GM12878 (cell line): ENCODE data around the gene NLN. TPM values are rescaled to one million over a fixed set of nuclear protein-coding genes. Genes with fewer than 3 reads are reported as not detected.

Source experiments
- ATAC-seq: fragments of 200-7000 bp; cut with Tn5 transposase; 3 replicates; pipeline ENCODE4 v1.9.1; 2020; ENCODE audit warnings: mild to moderate bottlenecking, moderate library complexity
- BruUV-seq: library from RNA; stranded (reverse); fragments of 400-500 nt; replicated peaks from 2 replicates; lab custom pipeline; 2021; lab: Mats Ljungman, UMichigan
- CTCF ChIA-PET: fragments of 300-600 bp; sonication (Branson Sonifier 250); formaldehyde crosslinking; extraction: SDS; loops from one replicate; lab custom pipeline; 2021; ENCODE audit warnings: inconsistent platforms; lab: Yijun Ruan, JAX
- POLR2A ChIA-PET: fragments of 350-600 bp; formaldehyde crosslinking; extraction: SDS; loops from one replicate; lab custom pipeline; 2021; ENCODE audit warnings: inconsistent platforms; lab: Charles Lee
- RAD21 ChIA-PET: fragments of 300-600 bp; sonication (Branson Sonifier 250); formaldehyde crosslinking; loops from one replicate; lab custom pipeline; 2023; ENCODE audit warnings: antibody characterized with exemption; ENCODE audit not compliant: unreplicated experiment; lab: Charles Lee
- SMC1A ChIA-PET: fragments of 300-600 bp; sonication (Branson Sonifier 250); formaldehyde crosslinking; loops from one replicate; lab custom pipeline; 2023; ENCODE audit not compliant: unreplicated experiment, uncharacterized antibody; lab: Charles Lee
- DNase-seq: peaks from one replicate; pipeline ENCODE4 v3.0.0-alpha.2; 2011; ENCODE audit warnings: low read depth, low spot score
- FAIRE-seq: peaks from 3 replicates; lab custom pipeline; 2011; peaks lifted over from hg19 to GRCh38; lab: Jason Lieb, UNC
- H2AFZ ChIP-seq: 2 replicates; pipeline ENCODE4 v1.6.0; 2011; ENCODE audit warnings: low read depth, low read length, control low read depth; ENCODE audit not compliant: control insufficient read depth
- H3K27ac ChIP-seq: 2 replicates; pipeline ENCODE4 v1.5.1; 2011; ENCODE audit warnings: control low read depth; ENCODE audit not compliant: control insufficient read depth, insufficient read depth
- H3K27me3 ChIP-seq, 2 experiments: replicated peaks in 1 of 2; 2 replicates each; pipeline versions ENCODE4 v1.6.0 to v1.6.1; 2011; ENCODE audit warnings: low read length in 1 of 2; ENCODE audit not compliant: control insufficient read depth in 2 of 2, insufficient read depth in 2 of 2
- H3K36me3 ChIP-seq, 2 experiments: 2 replicates each; pipeline ENCODE4 v1.5.1; 2011; ENCODE audit warnings: low read length in 1 of 2; ENCODE audit not compliant: control insufficient read depth in 2 of 2, insufficient read depth in 2 of 2
- H3K4me1 ChIP-seq: 2 replicates; pipeline ENCODE4 v1.6.1; 2011; ENCODE audit warnings: mild to moderate bottlenecking, low read length, moderate library complexity, mixed read lengths; ENCODE audit not compliant: control insufficient read depth, insufficient read depth
- H3K4me2 ChIP-seq: 2 replicates; pipeline ENCODE4 v1.6.0; 2011; ENCODE audit warnings: control low read depth; ENCODE audit not compliant: control insufficient read depth, insufficient read depth
- H3K4me3 ChIP-seq: fragments of 200-600 bp; sonication (generic); 2 replicates; pipeline ENCODE4 v1.5.1; 2016
- H3K79me2 ChIP-seq: 2 replicates; pipeline ENCODE4 v1.6.0; 2011; ENCODE audit warnings: low read length; ENCODE audit not compliant: control insufficient read depth, insufficient read depth
- H3K9ac ChIP-seq: 2 replicates; pipeline ENCODE4 v1.8.0; 2011; ENCODE audit warnings: low read length, control low read depth, mixed read lengths; ENCODE audit not compliant: control insufficient read depth, insufficient read depth
- H3K9me3 ChIP-seq: replicated peaks from 3 replicates; pipeline ENCODE4 v1.5.1; 2011; ENCODE audit warnings: mild to moderate bottlenecking, low read length; ENCODE audit not compliant: control insufficient read depth, insufficient read depth
- H4K20me1 ChIP-seq: 2 replicates; pipeline ENCODE4 v1.6.0; 2011; ENCODE audit not compliant: control insufficient read depth, insufficient read depth
- BHLHE40 ChIP-seq, 2 experiments: fragments of 450-650 bp in 1 of 2; IDR thresholded peaks; 2 replicates each; pipeline ENCODE4 v1.6.1; 2011 to 2017; ENCODE audit warnings: low read depth in 2 of 2, borderline replicate concordance in 1 of 2, improper control_type of control experiment in 1 of 2, low read length in 1 of 2, mild to moderate bottlenecking in 1 of 2
- MEF2A ChIP-seq: IDR thresholded peaks from 2 replicates; pipeline ENCODE4 v1.6.1; 2011; ENCODE audit warnings: low read depth, mild to moderate bottlenecking, low read length, moderate library complexity; ENCODE audit not compliant: insufficient read depth
- NR2C1 ChIP-seq: fragments of 450-650 bp; IDR thresholded peaks from 2 replicates; pipeline ENCODE4 v1.6.1; 2017; ENCODE audit warnings: antibody characterized with exemption, mild to moderate bottlenecking, moderate library complexity
- POU2F2 ChIP-seq: IDR thresholded peaks from 3 replicates; pipeline ENCODE4 v1.6.1; 2011; ENCODE audit warnings: low read depth, mild to moderate bottlenecking, low read length, borderline replicate concordance
- SMAD1 ChIP-seq: fragments of 450-650 bp; IDR thresholded peaks from 2 replicates; pipeline ENCODE4 v1.6.1; 2018; ENCODE audit warnings: mild to moderate bottlenecking, low read depth; ENCODE audit not compliant: partially characterized antibody
- SREBF1 ChIP-seq: IDR thresholded peaks from 2 replicates; pipeline ENCODE4 v1.6.1; 2012; ENCODE audit warnings: mild to moderate bottlenecking, low read length
- ZNF207 ChIP-seq: fragments of 450-650 bp; IDR thresholded peaks from 2 replicates; pipeline ENCODE4 v1.6.1; 2014; ENCODE audit warnings: antibody characterized with exemption, mild to moderate bottlenecking, borderline replicate concordance
- whole genome bisulfite sequencing: methylation state at CpG from one replicate; pipeline ENCODE4 v1.1.6; 2016; ENCODE audit warnings: low lambda C conversion rate; ENCODE audit not compliant: insufficient replicate concordance, insufficient coverage; ENCODE audit errors: missing lambda C conversion rate; 5-methylcytosine and 5-hydroxymethylcytosine counted together
- in situ Hi-C: fragments of 300-500 bp; cut with MboI; formaldehyde crosslinking; loops from 9 replicates; pipeline ENCODE4 v1.14.3; 2018; ENCODE audit warnings: mixed read lengths
- intact Hi-C: fragments of 100-400 bp; cut with micrococcal nuclease; formaldehyde crosslinking; loops from one replicate; pipeline ENCODE4 v1.14.2; 2022; ENCODE audit not compliant: unreplicated experiment
- polyA plus RNA-seq, 11 experiments: library from polyadenylated mRNA; depleted of rRNA in 4 of 11; unstranded in 6 of 11; stranded (reverse) in 5 of 11; fragments of >200 nt; fragmentation: Nextera tagmentation in 4 of 11; fragmentation: Illumina TruSeq in 1 of 11; extraction: Ambion mirVana in 4 of 11; extraction: Trizol in 1 of 11; gene quantifications; 1 replicate in 1 of 11; 2 replicates in 10 of 11; pipeline versions ENCODE4 v1.2.1 to v1.2.3, GENCODE V29; 2011 to 2016; ENCODE audit warnings: inconsistent platforms in 2 of 11, missing spikeins in 2 of 11, low read depth in 1 of 11
- total RNA-seq, 4 experiments: library from RNA; depleted of rRNA in 3 of 4; stranded (reverse); fragments of >200 nt in 3 of 4; fragmentation: Illumina TruSeq in 1 of 4; extraction: Trizol in 1 of 4; gene quantifications; 2 replicates each; pipeline versions ENCODE4 v1.2.1 to v1.2.3, GENCODE V29; 2013 to 2021
- TF ChIP-seq, protein P1 (sequence below): IDR thresholded peaks from 2 replicates; pipeline ENCODE4 v1.6.1; 2012; ENCODE audit warnings: mild to moderate bottlenecking, low read depth, low read length

NLN gene
- total and polyA plus RNA-seq, 10 of the 15 experiments (the other 5 are each of a cell fraction or from before 2014, with no cell fraction given): 6.8 to 56.9 (median 33.3) TPM

- TF ChIP-seq, protein P1, sequence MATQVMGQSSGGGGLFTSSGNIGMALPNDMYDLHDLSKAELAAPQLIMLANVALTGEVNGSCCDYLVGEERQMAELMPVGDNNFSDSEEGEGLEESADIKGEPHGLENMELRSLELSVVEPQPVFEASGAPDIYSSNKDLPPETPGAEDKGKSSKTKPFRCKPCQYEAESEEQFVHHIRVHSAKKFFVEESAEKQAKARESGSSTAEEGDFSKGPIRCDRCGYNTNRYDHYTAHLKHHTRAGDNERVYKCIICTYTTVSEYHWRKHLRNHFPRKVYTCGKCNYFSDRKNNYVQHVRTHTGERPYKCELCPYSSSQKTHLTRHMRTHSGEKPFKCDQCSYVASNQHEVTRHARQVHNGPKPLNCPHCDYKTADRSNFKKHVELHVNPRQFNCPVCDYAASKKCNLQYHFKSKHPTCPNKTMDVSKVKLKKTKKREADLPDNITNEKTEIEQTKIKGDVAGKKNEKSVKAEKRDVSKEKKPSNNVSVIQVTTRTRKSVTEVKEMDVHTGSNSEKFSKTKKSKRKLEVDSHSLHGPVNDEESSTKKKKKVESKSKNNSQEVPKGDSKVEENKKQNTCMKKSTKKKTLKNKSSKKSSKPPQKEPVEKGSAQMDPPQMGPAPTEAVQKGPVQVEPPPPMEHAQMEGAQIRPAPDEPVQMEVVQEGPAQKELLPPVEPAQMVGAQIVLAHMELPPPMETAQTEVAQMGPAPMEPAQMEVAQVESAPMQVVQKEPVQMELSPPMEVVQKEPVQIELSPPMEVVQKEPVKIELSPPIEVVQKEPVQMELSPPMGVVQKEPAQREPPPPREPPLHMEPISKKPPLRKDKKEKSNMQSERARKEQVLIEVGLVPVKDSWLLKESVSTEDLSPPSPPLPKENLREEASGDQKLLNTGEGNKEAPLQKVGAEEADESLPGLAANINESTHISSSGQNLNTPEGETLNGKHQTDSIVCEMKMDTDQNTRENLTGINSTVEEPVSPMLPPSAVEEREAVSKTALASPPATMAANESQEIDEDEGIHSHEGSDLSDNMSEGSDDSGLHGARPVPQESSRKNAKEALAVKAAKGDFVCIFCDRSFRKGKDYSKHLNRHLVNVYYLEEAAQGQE: no peak
- TF ChIP-seq BHLHE40 (IDR thresholded peaks at IDR 0.05; ENCODE audit: borderline replicate concordance in 1 of 2, low read depth in 2 of 2, low read length in 1 of 2): no peak
- no peak for TF ChIP-seq NR2C1
- no peak for TF ChIP-seq POU2F2
- TF ChIP-seq MEF2A: no peak
Measured at GRCh38 chr5:65753189-65753588, 31.2 kb downstream of the NLN start (continued).

GRCh38 chr5:65758546-65759144 lies 36.6 kb downstream of the NLN start:
- no peaks in the 10 kb centered on the region for H3K9me3 ChIP-seq
- no peak overlapping the region for H3K27ac ChIP-seq
- in situ Hi-C loops: no loop called here
- POLR2A ChIA-PET: no interaction called here
- no peaks in the 10 kb centered on the region for H3K27me3 ChIP-seq
- FAIRE-seq (no peak), ATAC-seq (no peak), DNase-seq (no peak)
- 100% methylated on average over 4 of the region's 4 CpGs for WGBS
- no peak overlapping the region for H3K4me2 ChIP-seq
- no TSS peak for BruUV-seq
- RAD21 ChIA-PET: no interaction called here
- CTCF ChIA-PET: interaction anchor here (1.5 kb wide), 1 partner anchor 69 kb away, joined by 4 read pairs; no protein-coding TSS in a partner anchor
- no peak overlapping the region for H3K9ac ChIP-seq
- H3K36me3 ChIP-seq: peaks cover 0 to 4% of the 10 kb centered on the region in 2 experiments; a peak in 2 of 4 replicates
- SMC1A ChIA-PET: interaction anchor here (0.5 to 2.1 kb wide), 2 partner anchors 10 to 289 kb away, joined by 3 to 9 read pairs; no protein-coding TSS in a partner anchor
- intact Hi-C loops: no loop called here
- no peaks in the 10 kb centered on the region for H3K4me1 ChIP-seq
- H3K4me3 ChIP-seq: no peak overlapping the region
- no peaks in the 10 kb centered on the region for H3K79me2 ChIP-seq
- no peak for TF ChIP-seq SMAD1
- no peak for TF ChIP-seq ZNF207
- no peak for TF ChIP-seq SREBF1
- no peaks in the 10 kb centered on the region for H4K20me1 ChIP-seq
- no peak overlapping the region for H2AFZ ChIP-seq
